Stimulated activated CD8-positive, alpha-beta memory T cell treated with anti-CD3 and anti-CD28 coated beads, Interleukin-2, amount 100 ng/mL, for 1 hour (primary cell): ENCODE results near the gene HTR2C.
"Not testable (repeated sequence)": the region's sequence is repeated elsewhere in the genome, so short reads cannot be mapped to it uniquely, and the experiment has no call there.

Source experiments
- DNase-seq, 2 donors: peaks; one replicate each; pipeline ENCODE4 v3.0.0-alpha.2; 2020; ENCODE audit warnings: low read depth in 2 of 2

Gene HTR2C

GRCh38 chrX:114583646-114584374, at the start of gene HTR2C:
Gene HTR2C (plus strand): TSS chrX:114584086. CDS start chrX:114726937, 142,851 bp downstream.
- no peak for DNase-seq

- DNase-seq, result no peak
These were observed 3.5 kb upstream of the HTR2C start for GRCh38 chrX:114580336-114580735.

DNA sequence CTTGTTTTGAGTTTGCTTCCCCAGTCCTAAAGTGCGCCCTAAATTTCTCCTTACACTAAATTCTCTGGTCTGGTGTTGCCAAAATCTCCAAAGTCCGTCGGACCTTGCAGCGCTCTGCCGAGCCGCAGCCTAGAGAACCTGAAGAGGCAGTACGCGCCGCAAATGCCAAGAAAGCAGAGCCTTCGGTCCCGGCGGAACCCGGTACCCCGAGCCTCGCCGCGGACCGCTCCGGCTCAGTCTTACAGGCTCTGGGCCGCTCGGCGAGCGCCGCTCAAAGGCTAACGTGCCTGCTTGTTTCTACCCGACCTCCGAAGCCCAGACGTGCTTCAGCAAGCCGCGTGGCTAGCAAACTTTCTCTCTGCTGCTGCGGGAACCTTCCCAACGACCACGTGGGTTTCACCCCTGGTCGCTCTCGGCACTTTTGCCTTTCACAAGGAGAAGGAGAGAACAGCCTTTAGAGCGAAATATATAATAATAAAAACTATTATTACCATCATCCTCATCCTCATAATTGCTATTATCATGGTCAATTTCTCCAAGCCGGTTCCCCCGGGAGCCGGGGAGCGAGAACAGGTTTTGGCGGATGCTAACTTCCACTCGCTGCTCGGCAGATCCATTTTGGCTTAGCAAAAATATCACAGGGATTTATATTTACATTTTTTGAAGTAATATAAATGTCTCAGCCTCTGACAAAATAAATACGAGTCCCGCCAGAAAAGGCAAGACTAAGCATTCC, 2.2 kb upstream of the HTR2C start:
- no peak for DNase-seq

DNA sequence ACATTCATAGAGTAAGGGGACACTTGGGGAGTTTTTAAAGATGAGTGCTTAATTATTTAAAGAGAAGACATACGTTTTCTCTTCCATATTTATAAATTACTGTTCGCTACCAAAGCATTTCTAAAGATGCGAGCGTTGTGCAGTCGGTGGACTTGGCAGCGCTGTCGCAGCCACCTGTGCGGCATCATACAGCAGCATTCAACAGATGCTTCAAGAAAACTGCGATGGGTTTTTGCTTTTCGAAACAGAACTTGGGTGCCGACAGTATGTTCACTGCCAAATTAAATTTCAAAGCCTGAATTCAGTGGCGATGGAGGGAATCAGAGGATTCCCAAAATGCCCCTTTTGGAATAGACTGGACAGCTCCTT, 1.6 kb upstream of the HTR2C start:
- no peak for DNase-seq

DNA sequence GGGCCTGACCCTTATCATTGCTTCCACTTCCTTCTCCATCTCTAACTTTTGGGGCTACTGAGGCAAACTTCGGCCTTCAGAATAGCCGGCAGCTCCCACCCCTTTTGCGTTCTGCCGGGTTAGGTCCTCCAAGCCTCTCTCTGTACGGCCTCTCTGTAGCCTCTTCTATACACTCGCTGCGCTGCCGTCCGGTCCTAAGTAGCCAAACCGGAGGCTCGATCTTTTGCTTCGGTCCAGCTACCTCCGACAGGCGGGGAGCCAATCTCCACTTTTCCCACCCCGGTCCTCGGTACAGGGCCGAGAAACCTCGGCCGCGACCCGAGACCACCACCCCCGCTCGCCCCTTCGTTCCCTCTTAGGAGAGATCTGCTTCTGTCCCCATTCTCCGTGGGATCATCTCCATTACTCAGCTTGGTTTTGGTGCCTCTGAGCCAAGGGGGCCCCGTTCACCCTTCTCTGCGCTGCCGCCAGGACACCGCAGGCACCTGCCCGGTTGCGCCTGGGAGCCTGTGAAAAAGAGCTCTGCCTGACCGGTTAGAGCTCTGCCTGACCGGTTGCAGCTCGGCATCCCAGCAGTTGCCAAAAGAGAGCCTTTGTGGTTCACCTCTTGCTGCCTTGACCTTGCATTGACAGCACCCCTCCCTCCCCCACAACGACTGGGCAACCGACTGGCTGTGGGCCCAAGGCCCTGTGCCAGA, 1.0 kb upstream of the HTR2C start:
- no peak for DNase-seq

- no peak for DNase-seq
These were observed 573 bp downstream of the HTR2C start for GRCh38 chrX:114584375-114584943.

- no peak for DNase-seq
These were observed 1.3 kb downstream of the HTR2C start for GRCh38 chrX:114584983-114585842.

DNA sequence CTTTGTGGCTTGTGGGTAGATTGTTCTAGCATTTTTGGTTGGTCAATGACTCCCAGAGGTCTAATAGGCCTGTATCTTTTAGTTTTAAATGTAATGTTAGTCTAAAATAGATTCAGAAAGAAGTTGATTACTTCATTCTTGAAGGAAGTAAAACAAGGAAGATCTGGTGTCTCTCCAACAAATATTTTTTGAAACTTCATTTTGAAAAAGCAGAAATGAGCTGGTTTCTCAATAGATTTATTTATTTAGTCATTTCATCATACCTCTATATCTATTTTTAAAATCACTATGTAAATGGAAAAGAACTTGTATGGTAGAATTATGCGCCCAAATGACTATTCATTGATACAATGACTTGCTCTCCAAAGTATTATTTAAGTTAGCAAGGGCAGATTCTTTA, 7.2 kb downstream of the HTR2C start:
- no peak for DNase-seq

DNA sequence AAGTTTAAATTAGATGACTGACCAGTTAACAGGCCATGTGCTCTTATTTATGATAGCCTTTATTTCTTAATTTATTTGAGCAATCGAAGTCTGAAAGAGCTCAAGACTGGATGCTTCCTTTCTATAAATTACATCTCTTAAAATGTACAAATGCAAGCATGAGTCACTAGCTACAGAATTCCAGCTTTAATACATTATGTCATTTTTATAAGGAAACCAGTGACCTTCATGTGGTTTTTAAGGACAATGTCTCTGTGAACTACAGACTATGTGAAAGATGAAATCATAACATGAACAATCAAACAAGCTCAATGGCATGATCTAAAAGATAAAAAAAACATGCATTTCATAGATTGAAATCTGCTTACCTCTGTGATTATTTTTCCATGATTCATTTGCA, 15.4 kb downstream of the HTR2C start:
- no peak for DNase-seq

DNA sequence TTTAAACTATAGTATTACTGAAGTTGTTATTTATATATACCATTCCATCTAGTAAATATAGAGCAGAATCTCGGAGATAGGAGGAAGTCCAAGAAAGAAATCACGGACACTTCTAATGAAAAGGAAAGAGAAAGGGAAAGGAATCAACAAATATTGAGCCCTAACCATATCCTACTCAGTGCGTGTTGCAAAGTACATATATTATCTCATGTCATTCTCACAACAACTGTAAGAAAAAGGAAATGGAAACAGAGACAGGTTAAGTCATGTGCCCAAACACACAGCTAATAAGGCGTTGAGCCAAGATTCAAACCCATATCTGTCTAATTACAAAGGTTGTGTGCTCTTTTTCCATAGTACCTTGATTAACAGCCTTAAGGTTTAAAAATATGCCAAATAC, 16.0 kb downstream of the HTR2C start:
- no peak for DNase-seq

DNA sequence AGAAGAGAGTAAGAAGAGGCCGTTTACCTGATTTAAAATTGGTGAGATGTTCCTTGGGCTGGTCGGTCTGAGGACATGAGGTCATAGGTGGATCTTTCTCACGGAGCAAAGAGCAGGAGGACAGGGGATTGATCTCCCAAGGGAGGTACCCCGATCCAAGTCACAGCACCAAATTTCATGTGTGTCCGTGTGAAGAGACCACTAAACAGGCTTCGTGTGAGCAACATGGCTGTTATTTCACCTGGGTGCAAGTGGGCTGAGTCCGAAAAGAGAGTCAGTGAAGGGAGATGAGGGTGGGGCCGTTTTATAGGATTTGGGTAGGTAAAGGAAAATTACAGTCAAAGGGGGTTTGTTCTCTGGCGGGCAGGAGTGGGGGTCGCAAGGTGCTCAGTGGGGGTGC, 22.7 kb downstream of the HTR2C start:
- DNase-seq, result not testable (repeated sequence)

- no peak for DNase-seq
These were observed 27.2 kb downstream of the HTR2C start for GRCh38 chrX:114611018-114611619.

DNA sequence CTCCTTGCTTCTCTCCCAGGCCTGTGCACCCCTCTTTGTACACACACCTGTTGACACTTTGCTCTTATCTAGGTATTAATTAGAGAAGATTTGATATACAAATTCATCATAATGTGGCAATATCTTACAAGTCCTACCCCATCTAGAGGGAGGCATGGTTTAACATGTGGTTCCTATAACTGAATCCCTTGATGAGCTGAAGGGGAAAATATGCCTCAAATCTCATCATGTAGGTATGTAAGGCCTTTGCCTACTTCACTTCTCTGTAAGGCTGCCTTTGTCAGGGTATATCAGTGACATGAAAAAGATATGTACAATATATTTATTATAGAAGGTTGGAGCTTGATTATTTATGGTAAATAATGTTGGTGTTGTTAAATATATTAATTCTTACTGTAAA, 31.9 kb downstream of the HTR2C start:
- DNase-seq, result no peak

- DNase-seq, result no peak
These were observed 36.0 kb downstream of the HTR2C start for GRCh38 chrX:114619874-114620273.

GRCh38 chrX:114626323-114626722, 42.4 kb downstream of the HTR2C start:
- no peak for DNase-seq

DNA sequence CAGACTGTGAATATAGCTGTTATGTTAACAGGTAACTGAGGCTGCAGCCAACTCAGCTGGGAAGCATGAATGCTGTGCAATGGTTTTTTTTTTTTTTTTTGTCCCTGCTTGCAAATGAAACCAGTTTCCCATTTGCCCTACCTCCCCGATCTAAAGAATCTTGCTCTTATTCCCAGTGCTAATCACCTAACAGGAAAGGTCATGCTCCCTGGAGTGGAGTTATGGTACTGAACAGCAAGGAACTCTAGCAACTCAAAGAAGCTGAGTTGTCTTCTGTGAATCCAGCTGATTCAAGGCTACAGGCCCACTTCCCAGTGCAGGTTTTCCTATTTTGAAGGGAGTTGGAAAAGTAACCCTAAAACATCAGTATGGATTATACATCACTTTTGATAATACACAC, 52.1 kb downstream of the HTR2C start:
- DNase-seq, result no peak

DNA sequence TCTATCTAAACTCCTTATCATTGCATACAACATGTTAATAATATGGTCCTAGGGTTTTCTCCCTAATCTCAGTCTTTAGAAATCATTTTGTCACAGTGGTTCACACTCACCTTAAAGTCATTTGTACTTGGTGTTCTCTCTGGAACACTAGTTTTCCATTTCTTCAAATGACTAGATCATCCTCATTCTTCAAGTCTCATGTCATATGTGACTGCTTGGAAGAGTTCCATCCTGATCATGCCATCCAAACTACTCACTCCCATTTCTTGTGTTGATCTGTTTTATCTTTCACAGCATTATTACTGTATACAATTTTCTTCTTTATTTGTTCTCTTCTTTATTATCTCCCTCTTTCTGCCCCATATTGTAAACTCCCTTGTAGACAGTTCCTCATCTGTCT, 66.5 kb downstream of the HTR2C start:
- DNase-seq, result no peak

DNA sequence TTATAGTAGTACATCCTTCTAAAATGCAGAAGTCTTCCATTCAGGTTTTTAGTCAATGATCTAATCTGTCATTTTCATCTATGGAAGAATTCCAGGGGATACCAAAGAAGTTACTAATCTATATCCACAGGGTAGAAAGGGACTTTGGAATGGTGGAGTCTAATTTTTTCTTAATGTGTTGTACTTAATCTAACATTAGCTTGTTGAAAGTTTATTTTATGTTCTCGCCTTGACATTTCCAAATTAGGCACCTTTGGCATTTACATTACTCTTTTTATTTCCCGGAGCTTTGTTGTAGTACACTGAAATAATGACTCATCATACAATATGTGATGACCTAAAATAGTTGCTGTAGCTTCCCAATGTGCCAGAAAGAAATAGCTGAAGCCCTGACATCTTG, 91.5 kb downstream of the HTR2C start:
- no peak for DNase-seq

- DNase-seq, result not testable (repeated sequence)
These were observed 116.6 kb downstream of the HTR2C start for GRCh38 chrX:114700533-114700932.

- DNase-seq, result no peak
These were observed 125.5 kb downstream of the HTR2C start for GRCh38 chrX:114709406-114709805.

GRCh38 chrX:114710571-114710970, 126.7 kb downstream of the HTR2C start:
- DNase-seq, result no peak
